ENCODE data around the gene LAPTM4A.
"Not testable (repeated sequence)": the region's sequence is repeated elsewhere in the genome, so short reads cannot be mapped to it uniquely, and the experiment has no call there.

LAPTM4A gene

DNA sequence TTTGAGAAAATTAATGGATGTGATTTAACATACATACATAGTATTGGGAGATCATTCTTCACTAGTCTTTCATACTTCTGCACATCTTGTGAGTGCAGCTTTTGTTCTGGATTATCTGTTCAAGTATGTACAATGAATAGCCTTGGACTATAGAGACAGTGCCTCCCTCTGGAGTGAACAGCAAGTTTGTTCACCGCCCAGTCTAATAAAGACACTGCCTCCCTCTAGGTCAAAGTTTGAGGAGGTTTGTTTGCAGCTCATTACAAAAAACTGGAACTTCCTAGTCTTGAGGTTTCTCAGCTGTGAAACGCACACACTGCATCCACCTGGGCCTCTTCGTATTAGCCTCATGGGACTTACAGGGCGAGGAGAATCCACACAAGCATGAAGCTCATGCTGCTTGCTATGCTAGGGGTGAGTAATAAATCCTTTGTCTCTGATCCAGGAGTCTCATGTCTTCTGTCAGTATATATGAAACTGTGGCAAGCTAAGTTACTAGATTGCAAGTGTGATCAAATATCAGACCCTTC is 26.0 kb upstream of the LAPTM4A start:
- no peak for DNase-seq (ENCODE audit: low read depth in 2 of 3, low spot score in 1 of 3)

DNA sequence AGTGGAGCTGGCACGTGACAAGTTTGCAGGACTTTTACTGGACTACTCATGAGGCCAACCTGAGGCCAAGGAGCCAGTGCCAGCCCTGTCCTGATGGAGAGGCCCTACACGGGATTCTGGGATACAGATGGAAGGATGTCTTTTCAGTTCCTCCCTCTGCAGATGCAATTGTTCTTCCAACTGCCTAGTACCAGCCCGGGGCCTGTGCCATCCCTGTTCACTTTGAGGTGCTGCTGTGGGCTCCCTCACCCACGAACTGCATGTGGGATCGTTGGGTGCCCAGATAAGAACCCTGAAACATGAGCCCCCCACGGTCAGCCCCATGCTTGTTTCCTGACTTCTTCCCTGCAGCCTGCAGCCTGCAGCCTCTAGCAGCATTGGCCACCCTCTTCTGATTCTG is 25.3 kb upstream of the LAPTM4A start:
- no peak for DNase-seq (ENCODE audit: low read depth in 2 of 3, low spot score in 1 of 3)

DNA sequence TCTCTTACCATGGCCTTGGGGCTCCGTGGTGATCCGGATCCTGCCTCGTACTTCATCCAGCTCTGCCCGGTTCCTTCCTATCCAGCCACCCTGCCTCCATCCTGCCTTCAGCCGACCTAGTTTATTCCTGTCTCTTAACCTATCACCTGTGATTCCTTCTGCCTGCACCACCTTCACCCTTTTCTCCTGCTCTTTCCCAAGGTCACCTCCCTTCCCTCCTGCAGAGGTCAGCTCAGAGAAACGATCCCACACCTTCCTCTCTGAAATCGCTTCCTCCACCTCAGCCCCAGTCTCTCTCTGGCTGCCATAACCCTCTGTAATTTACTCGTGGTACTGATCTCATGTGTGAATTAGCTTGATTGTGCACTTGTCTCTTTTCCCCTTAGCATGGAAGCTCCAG is 23.5 kb upstream of the LAPTM4A start:
- no peak for DNase-seq (ENCODE audit: low read depth in 2 of 3, low spot score in 1 of 3)

DNA sequence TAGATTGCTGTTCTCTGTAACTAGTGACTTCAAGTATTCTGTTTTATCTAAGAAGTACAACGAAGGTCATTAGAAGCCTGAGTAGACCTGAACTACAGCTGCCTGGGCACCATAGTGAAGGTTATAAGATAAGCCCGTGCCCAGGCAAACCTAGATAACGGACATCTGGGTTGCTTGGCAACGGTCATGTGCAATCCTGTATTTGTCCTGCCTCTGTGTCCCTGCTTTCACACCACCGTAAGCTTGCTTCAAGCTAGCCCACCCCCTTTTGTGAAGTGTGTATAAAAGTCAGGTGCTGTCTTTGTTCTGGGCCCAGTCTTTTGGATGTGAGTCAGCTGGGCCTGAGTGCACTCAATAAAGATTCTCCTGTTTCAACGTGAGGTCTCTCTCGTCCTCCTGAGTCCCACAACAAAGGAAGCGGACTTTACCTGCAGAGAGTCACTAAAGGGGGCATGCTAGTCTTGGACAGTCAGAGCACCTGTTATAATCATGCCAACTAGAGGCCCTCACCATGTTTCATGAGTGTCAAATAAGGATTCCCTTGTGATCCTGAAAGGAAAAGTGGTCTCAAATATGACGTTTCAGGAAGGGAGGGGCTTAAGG is 22.7 kb upstream of the LAPTM4A start:
- DNase-seq (ENCODE audit: low read depth in 2 of 3, low spot score in 1 of 3), result not testable (repeated sequence)

DNA sequence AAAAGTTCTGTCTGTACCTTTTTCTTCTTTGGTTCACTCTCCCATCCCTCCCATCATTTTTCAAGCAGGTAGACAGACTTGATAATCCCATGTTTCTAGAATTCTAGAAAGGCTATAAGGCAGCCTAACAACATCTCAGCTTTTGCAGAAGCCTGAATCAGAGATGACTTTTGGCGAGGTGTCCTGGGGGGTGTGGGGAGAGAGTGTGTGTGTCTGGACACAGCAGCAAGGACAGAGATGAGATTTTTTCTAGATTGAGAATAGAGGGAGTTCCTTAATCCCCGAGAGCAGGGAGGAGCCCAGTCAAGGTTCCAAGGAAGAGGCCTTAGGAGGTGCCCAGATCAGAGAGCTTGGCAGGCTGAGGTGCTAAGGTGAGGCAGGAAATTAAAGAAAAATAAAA is 22.0 kb upstream of the LAPTM4A start:
- DNase-seq (ENCODE audit: low read depth in 2 of 3, low spot score in 1 of 3), result no peak

DNA sequence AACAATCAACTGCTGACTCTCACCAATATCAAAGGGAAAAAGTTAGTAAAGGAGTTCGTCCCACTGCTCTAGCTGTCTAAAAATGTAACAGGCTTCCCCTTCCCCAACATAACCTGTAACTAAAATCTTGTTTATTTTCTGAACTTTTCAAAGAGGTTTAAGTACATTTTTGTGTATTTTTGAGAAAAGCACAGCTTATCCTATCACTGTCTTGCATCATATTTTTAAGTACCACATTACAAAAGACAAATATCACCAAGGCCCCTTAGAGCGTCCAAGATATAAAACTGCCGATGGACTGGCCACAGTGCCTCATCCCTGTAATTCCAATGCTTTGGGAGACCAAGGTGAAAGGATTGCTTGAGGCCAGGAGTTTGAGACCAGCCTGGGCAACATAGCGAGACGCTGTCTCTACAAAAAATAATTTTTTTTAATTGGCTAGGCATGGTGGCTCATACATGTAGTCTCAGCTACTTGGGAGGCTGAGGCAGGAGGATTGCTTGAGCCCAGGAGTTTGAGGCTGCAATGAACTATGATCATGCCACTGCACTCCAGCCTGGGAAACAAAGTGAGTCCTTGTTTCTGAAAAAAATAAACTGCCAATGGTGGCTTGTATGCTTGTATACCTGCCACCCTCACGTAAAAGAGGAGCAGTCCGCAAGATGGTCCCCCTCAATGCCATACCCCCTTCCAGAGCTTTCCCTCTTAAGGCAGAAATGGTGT is 21.2 kb upstream of the LAPTM4A start:
- DNase-seq (ENCODE audit: low read depth in 2 of 3, low spot score in 1 of 3), result no peak

DNA sequence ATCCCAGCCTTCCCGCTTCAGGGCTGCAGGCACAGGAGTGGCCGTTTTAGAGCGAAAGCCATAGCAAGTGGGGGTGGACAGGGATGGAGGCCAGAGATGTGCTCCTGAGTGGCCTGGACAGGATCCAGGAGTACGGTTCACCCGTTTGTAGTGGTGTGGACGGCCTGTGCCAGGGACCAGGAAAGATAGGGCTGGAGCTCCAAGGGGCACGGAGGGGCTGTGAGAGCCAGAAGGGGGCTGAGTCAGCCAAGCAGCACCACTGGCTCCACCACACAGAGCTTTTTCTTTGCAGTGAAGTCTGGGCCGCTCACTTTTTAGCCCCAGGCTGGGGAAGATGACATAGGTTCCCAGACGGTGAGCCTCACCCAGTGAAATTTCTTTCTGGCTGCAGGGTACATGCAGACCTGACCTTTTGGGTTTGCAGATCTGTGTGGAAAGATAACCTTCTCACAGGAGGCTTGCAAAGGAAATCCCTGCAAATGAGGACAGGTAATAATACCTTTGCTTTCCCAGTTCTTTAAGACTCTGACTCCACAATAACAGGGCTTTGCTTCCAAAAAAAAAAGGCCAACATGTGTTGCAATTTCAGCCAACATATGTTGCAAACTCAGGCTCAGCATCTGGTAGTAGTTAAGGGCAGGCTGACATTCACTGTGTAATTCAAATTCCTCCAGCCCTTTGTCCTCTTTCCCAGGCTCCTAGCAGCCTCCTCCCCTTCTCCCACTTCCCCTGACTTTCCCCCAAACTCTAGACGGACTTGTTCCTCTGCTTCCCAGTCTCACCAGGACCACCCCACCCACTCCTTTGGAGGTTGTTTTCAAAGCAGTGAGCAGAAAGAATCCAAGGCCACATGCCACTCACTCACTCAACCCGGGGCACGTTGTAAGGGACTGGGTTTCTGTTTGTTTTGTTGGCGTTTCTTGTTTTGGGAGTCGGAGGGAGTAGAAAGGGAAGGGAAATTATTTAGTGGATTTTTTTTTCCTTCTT is 20.3 kb upstream of the LAPTM4A start:
- no peak for DNase-seq (ENCODE audit: low read depth in 2 of 3, low spot score in 1 of 3)

DNA sequence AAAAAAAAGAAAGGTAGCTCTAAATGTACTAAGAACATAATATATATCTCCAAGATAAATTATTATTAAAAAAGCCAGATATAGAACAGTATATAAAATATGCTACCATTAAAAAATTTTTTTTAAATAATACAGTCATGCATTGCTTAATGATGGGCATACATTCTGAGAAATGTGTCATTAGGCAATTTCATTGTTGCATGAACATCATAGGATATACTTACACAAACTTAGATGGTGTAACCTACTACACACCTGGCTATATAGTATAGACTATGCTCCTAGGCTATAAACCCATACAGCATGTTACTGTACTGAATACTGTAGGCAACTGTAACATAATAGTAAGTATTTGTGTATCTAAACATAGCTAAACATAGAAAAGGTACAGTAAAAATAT is 18.3 kb upstream of the LAPTM4A start:
- no peak for DNase-seq (ENCODE audit: low read depth in 2 of 3, low spot score in 1 of 3)

DNA sequence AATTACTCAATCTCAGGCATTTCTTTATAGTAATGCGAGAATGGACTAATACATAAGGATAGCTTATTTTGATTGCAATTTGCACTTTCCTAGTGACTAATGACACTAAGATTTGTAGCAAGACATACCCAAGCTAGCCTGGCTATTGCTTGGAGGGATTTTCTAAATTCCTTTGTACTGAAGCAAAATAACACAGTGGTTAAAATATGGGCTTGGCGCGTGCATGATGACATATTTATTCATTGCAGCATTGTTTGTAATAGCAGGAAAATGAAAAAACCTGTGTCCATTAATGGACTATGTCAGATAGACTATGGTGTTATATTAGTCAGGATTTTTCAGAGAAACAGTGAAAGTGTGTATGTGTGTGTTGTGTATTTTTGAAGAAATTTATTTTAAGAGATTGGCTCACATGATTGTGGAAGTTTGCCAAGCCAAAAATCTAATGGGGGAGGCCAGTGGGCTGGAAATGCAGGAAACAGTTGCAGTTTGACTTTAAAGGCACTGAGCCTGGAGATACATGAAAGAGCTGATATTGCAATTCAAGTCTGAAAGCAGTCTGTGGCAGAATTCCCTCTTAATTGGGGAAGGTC is 16.7 kb upstream of the LAPTM4A start:
- no peak for DNase-seq (ENCODE audit: low read depth in 2 of 3, low spot score in 1 of 3)

DNA sequence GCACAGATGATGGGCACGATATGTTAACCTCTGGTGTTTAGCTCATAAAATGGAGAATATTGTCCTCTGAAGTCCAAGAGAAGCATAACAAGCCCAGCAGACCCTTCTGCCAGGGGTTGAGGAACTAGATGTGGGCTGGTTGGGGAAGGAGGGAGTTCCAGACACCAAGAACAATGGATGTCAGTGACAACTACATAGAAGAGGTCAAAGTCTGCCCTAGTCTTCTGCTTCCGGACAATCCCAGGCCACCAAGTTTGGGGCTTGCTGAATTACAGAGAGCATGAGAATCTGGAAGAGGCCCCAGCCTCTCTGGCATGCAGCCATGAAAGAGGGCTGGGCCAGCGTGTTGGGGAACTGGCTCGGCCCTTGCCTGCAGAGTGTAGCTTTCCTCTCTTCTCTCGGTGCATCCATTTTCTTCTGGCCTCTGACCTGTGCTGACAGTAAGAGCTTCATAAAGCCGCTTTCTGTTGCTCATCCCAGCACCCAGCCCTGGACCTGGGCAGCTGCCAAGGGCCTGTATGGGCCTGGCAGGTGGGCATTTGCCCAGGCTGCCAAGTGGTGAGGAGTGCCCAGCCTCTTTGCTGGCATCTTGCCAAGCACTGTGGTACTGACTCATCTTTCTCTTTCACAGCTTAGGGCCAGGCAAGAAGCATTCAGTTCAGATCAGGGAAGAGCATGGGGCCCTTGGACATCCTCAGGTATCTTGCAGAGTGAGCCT is 14.6 kb upstream of the LAPTM4A start:
- no peak for DNase-seq (ENCODE audit: low read depth in 2 of 3, low spot score in 1 of 3)

DNA sequence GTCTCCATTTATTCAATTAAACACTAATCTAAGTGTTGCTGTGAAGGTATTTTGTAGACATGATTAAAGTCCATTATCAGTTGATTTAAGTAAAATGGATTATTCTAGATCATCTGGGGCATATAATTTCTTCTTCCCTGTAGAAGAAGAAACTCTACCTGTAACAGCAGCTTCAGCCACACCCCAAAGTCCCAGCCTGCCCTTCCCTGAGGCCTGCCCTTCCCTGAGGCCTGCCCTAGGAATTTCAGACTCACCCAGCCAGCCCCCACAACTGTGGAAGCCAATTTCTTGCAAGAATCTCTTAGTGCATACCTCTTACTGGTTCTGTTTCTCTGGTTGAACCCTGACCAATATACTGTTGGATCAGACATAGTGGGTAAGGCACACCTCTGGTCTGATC is 13.4 kb upstream of the LAPTM4A start:
- DNase-seq (ENCODE audit: low read depth in 2 of 3, low spot score in 1 of 3), result no peak

DNA sequence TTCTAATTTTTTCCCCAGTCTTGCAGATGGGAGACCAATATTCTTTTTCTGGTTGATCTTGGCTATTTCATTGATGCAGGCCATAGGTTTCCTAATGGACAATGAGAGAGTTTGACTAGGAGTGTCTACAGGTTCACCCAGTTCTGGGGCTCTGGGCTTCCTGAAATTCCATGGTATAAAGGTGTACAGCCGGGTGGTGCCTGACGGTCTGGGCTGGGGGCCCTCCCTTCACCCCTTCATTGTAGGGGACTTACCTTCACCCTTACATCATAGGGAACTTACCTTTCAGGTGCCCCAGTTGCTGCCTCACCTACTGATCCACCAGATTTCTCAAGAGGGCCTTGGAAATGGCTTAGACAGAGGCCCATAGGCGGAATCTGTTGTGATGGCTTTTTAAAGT is 13.0 kb upstream of the LAPTM4A start:
- no peak for DNase-seq (ENCODE audit: low read depth in 2 of 3, low spot score in 1 of 3)

DNA sequence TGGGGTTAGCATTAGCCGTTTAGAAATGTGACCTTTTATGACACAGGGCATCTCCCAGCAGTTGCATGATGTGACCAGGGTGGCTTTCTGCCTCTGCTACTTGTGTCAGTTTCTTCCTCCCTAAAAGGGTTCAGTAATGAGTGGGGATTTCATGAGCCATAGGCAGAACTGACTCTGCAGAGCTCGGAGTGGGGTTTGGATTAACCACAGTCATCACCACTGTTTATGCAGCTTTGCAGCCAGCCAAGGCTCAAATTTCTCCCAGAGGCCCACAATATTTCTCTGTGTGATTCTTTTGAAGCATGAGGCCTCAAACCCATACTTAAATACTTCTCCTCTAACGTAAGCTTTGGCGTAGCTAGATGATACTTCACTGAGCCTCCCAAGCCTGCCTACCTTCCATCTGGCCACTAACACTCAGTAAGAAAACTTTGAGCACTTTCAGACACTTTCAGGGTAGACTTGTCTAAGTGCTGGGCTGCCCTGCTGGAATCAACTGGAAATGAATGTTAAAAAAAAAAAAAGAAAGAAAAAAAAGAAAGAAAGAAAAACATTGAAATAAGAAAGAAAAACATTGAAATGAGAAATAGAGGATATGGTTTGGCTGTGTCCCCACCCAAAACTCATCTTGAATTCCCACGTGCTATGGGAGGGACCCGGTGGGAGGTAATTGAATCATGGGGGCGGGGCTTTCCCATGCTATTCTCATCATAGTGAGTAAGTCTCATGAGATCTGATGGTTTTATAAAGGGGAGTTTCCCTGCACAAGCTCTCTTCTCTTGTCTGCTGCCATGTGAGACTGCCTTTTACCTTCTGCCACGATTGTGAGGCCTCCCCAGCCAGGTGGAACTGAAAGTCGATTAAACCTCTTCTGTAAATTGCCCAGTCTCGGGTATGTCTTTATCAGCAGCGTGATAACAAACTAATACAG is 11.5 kb upstream of the LAPTM4A start:
- no peak for DNase-seq (ENCODE audit: low read depth in 2 of 3, low spot score in 1 of 3)

DNA sequence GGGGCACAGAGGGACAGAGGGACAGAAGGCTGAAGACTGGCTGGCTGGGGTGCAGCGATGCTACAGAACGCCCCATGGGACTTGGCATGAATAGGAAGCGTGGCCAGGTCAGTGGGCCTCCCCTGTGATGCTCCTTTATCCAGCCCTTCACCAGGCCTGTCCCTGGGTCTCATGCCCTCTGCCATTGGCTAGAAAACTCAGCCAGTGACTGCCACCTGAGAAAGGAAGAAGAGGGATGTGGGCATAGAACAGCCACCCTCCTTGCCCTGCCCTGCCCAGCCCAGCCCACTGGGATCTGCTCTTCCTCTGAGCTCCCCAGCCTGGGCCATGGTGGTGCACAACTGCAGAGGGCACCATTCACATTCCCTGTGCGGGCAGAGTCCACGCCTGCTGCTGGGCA is 10.5 kb upstream of the LAPTM4A start:
- no peak for DNase-seq (ENCODE audit: low read depth in 2 of 3, low spot score in 1 of 3)

DNA sequence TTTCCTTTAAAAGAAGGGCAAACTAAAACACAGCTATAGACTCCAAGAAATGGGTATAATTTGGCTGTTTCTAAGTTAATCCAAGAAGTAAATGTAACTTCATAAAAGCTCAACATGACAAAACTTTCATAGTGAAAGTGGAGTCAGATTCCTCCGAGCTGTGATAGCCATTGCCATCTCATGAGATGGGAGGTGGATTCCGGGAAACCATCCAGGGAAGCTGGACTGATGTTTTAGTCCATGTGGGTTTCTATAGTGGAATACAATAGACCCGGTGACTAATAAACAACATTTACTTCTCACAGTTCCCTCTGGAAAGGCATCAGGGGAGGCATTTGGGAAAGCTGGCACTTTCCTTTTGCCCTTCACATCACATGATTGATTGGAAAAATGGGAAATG is 10.0 kb upstream of the LAPTM4A start:
- no peak for DNase-seq (ENCODE audit: low read depth in 2 of 3, low spot score in 1 of 3)

DNA sequence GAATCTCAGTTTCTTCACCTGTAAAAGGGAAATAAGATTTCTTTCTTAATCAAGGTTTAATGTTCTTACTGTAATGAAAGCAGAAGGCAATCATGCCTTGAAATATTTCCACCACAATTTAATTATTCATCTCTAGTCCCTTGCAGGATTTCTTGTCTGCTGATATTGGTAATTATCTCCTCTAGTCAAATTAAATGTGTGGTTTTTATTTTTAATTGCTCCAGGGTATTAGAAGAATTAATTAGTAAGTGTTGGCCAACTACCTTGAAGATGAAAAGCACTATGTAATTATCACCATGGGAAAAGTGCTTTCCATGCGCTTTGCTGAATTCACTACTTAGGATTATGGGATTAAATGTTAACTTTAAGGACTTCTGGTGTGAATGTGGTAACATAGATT is 8.7 kb upstream of the LAPTM4A start:
- no peak for DNase-seq (ENCODE audit: low read depth in 2 of 3, low spot score in 1 of 3)

DNA sequence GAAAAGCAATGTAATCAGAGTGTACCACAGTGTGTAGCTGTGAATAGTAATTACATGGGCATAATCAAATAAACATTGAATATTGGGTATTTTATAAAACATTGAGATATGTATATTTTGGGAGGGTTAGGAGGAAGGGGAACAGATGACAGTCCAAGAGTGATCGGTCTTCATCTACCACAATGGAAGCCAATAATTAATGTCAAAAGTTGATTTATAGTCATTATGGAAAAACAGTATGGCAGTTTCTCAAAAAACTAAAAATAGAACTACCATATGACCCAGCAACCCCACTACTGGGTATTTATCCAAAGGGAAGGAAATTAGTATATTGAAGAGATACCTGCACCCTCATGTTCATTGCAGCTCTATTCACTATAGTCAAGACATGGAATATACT is 5.8 kb upstream of the LAPTM4A start:
- DNase-seq (ENCODE audit: low read depth in 2 of 3, low spot score in 1 of 3), result no peak

DNA sequence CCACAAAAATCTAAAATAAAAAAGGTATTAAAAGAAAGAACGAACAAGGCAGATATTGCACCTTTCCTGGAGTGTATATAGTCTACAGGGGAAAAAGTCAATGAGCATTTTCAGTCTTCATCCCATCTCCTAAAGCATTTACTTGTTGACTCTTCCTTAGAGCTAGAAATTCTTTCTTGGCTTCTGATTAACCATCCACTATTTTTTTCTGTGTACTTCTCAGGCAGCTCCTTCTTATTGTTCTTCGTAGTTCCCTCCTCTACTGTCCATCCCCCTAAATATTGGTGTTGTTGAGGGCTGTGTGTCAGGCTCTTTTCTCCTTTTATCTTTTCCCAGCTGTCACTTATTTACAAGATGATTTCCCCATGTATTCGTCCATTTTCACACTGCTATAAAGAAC is 3.5 kb upstream of the LAPTM4A start:
- no peak for DNase-seq (ENCODE audit: low read depth in 2 of 3, low spot score in 1 of 3)

DNA sequence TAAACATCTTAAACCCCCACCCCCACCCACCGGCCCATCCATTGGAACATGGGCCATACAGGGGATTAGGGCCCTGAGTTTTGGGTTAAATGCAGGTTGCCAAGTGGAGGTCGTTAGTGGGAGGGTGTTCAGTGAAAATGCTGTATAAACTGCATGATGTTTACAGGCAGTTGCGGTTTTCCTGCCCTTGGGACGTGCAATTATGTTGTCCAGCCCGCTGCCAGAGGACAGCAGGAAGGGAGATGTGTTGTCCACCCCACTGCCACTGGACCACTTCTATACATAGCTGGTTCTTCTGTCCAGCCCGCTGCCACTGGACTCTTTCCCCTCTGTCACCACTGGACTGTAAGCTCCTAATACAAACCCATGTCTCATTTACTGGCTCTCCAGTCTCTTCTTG is 2.7 kb upstream of the LAPTM4A start:
- DNase-seq (ENCODE audit: low read depth in 2 of 3, low spot score in 1 of 3), result no peak

DNA sequence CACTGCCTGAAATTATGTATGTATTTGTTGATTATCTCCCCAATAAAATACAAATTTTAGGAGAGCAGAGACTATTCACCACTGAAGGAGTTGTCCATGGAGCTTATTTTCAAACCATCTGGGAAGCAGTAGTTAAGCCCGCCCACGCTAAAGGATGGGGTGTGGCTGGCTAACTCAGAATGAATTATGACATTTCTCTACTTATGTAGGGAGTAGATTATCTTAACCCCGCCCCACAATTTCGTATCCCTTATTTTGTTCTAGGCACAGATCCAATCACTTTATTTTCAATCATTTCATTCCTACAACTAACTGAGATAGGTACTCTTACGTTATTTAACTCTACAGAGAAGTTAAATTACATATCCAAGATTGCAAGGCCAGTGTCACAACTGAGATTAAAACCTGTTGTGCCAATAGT is 1.4 kb upstream of the LAPTM4A start:
- DNase-seq (ENCODE audit: low read depth in 2 of 3, low spot score in 1 of 3), result no peak
